Stomach (tissue), 9 donors: ENCODE data around the gene PNMA1. TPM values are rescaled to one million over a fixed set of nuclear protein-coding genes. Genes with fewer than 3 reads are reported as not detected.
A peak's percentile ranks its signal among the peaks of the same experiment; 100 is the strongest.
"Not testable (repeated sequence)": the region's sequence is repeated elsewhere in the genome, so short reads cannot be mapped to it uniquely, and the experiment has no call there.

Source experiments
- DNase-seq, 2 donors: peaks; one replicate each; pipeline versions ENCODE4 v3.0.0 to v3.0.0-alpha.2; 2013 to 2019
- H3K27ac ChIP-seq, 5 donors: fragments of 200-600 bp in 4 of 5; sonication (generic) in 4 of 5; one replicate each; pipeline ENCODE4 v1.5.1; 2013 to 2019; ENCODE audit warnings: mild to moderate bottlenecking in 1 of 5, moderate library complexity in 1 of 5
- H3K27me3 ChIP-seq, 3 donors: fragments of 200-600 bp; sonication (generic); one replicate each; pipeline ENCODE4 v1.5.1; 2017 to 2019; ENCODE audit warnings: mixed run types in 1 of 3
- H3K36me3 ChIP-seq, 4 donors: fragments of 200-600 bp; sonication (generic); 1 replicate in 3 of 4; 2 replicates in 1 of 4; pipeline ENCODE4 v1.5.1; 2016 to 2019
- H3K4me1 ChIP-seq, 4 donors: fragments of 200-600 bp; sonication (generic); one replicate each; pipeline ENCODE4 v1.5.1; 2016 to 2019
- H3K4me3 ChIP-seq, 4 donors: fragments of 200-600 bp; sonication (generic) in 3 of 4; one replicate each; pipeline ENCODE4 v1.5.1; 2016 to 2019; ENCODE audit warnings: mild to moderate bottlenecking in 1 of 4
- H3K9me3 ChIP-seq, 4 donors: fragments of 200-600 bp; sonication (generic); one replicate each; pipeline ENCODE4 v1.5.1; 2016 to 2019
- EP300 ChIP-seq: sonication (generic); formaldehyde crosslinking; IDR thresholded peaks from one replicate; pipeline ENCODE4 v1.6.1; 2017; ENCODE audit warnings: antibody characterized with exemption
- POLR2A ChIP-seq, 4 donors: fragments of 450-650 bp; IDR thresholded peaks; one replicate each; pipeline ENCODE4 v1.6.1; 2016; ENCODE audit warnings: antibody characterized with exemption in 4 of 4, control low read depth in 2 of 4, mild to moderate bottlenecking in 1 of 4, moderate library complexity in 1 of 4
- POLR2AphosphoS5 ChIP-seq, 3 donors: sonication (generic); formaldehyde crosslinking; IDR thresholded peaks; one replicate each; pipeline ENCODE4 v1.6.1; 2016; ENCODE audit warnings: antibody characterized with exemption in 3 of 3
- WGBS, 5 donors: extraction: QIAGEN DNeasy Blood & Tissue Kit in 3 of 5; methylation state at CpG; one replicate each; pipeline versions ENCODE4 v1.1.5 to v1.1.7; 2013 to 2018; 5-methylcytosine and 5-hydroxymethylcytosine counted together
- intact Hi-C: fragments of 100-400 bp; cut with DNase I; formaldehyde crosslinking; loops from one replicate; pipeline ENCODE4 v1.15.1; 2023; ENCODE audit warnings: low total_unique reads
- polyA plus RNA-seq, 3 donors: library from polyadenylated mRNA; stranded (reverse); fragments of 200-250 nt; gene quantifications; one replicate each; pipeline ENCODE4 v1.2.3, GENCODE V29; 2013
- total RNA-seq, 5 donors: library from RNA; depleted of rRNA; stranded (reverse); fragments of >200 nt; gene quantifications; one replicate each; pipeline versions ENCODE4 v1.1.0 to v1.2.3, GENCODE V29; 2014 to 2016
- TF ChIP-seq, protein P1 (sequence below), 7 experiments: fragments of 450-650 bp in 4 of 7; fragments of 200-600 bp in 3 of 7; sonication (generic) in 3 of 7; IDR thresholded peaks; one replicate each; pipeline ENCODE4 v1.5.1; 2016 to 2019; ENCODE audit warnings: antibody characterized with exemption in 7 of 7, control low read depth in 2 of 7, mild to moderate bottlenecking in 1 of 7
- donor health status: healthy with polysubstance abuse.
- donor health status: Bipolar disorder and iron deficiency.
- donor health status: healthy.

PNMA1 gene
- total and polyA plus RNA-seq, 8 donors = 13.9 to 42.3 (median 18.3) TPM

DNA sequence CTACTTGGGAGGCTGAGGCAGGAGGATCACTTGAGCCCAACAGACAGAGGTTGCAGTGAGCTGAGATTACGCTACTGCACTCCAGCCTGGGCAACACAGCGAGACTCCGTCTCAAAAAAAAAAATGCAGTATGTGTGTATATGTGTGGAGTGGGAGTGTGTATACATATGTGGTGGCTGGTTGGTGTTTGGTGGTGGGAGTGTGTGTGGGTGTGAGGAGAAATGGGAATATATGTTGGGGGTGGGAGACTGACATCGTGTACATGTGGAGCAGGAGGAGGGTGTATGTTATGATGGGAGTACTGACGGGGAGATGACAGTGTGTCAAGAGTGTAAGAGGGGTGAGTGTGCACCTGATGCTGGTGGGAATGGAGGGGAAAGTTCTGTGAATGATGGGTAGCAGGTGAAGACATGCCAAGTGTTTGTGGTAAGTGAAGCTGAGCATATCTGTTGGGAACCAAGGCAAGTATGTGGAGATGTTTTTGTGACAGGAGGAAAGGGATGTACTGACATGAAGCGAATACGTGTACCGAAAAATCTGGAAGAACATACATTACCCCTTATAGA is 4.2 kb downstream of the PNMA1 start:
- H3K27me3 ChIP-seq = no peaks in the 10 kb centered on the region
- intact Hi-C loops = no loop called here
- H3K9me3 ChIP-seq = no peaks in the 10 kb centered on the region
- no peak overlapping the region for H3K27ac ChIP-seq
- TF ChIP-seq EP300 (no peak), POLR2A (IDR thresholded peaks at IDR 0.05) (no peak), POLR2AphosphoS5 (IDR thresholded peaks at IDR 0.05) (no peak)
- TF ChIP-seq, protein P1, sequence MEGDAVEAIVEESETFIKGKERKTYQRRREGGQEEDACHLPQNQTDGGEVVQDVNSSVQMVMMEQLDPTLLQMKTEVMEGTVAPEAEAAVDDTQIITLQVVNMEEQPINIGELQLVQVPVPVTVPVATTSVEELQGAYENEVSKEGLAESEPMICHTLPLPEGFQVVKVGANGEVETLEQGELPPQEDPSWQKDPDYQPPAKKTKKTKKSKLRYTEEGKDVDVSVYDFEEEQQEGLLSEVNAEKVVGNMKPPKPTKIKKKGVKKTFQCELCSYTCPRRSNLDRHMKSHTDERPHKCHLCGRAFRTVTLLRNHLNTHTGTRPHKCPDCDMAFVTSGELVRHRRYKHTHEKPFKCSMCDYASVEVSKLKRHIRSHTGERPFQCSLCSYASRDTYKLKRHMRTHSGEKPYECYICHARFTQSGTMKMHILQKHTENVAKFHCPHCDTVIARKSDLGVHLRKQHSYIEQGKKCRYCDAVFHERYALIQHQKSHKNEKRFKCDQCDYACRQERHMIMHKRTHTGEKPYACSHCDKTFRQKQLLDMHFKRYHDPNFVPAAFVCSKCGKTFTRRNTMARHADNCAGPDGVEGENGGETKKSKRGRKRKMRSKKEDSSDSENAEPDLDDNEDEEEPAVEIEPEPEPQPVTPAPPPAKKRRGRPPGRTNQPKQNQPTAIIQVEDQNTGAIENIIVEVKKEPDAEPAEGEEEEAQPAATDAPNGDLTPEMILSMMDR (IDR thresholded peaks at IDR 0.05) = no peak
- DNase-seq = no peak
- H3K36me3 ChIP-seq = no peaks in the 10 kb centered on the region
- 89 to 95% (median 94%) methylated on average over 8 of the region's 8 CpGs for WGBS, 5 donors
- H3K4me3 ChIP-seq = no peak overlapping the region
- peaks cover 17 to 40% (median 35%) of the 10 kb centered on the region in 4 donors for H3K4me1 ChIP-seq

DNA sequence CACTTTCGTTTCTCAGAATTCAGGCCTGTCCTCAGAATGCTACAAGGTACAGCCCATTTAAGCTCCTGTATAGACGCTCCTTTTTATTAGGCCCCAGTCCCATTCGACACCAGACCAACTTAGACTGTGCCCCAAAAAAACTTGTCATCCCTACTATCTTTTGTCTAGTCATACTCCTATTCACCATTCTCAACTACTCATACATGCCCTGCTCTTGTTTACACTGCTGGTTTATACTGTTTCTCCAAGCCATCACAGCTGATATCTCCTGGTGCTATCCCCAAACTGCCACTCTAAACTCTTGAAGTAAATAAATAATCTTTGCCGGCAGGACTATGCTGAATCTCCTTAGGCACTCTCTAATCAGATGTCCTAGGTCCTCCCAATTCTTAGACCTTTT is 6.1 kb downstream of the PNMA1 start:
- H3K4me3 ChIP-seq, H3K27ac ChIP-seq, H3K27me3 ChIP-seq, H3K36me3 ChIP-seq, DNase-seq, H3K9me3 ChIP-seq, intact Hi-C loops: not testable (repeated sequence)
- whole genome bisulfite sequencing, 5 donors = 82 to 92% (median 85%) methylated on average over 3 to 4 of the region's 4 CpGs
- peaks cover 7 to 27% (median 20%) of the 10 kb centered on the region in 4 donors for H3K4me1 ChIP-seq

DNA sequence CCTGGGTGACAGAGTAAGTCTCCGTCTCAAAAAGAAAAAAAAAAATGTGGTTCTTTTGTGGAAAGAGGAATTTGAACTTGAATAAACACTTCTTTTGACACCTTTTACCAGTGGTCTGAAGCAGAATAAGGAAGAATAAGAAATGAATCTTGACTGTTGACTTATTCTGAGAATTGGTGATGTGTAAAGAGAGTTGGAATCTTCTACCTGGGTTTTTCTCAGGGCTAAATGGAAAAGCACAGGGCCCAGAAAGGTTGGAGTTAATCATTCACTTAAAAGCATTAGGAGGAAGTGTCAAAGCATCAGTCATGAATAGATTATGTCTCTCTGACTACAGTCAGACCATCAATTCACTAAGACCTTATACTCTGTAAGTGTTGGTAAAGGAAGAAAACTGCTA is 13.9 kb downstream of the PNMA1 start:
- peaks cover 0 to 9% (median 0%) of the 10 kb centered on the region in 4 donors for H3K4me1 ChIP-seq
- H3K4me3 ChIP-seq = no peak overlapping the region
- H3K9me3 ChIP-seq = no peaks in the 10 kb centered on the region
- TF ChIP-seq POLR2A (IDR thresholded peaks at IDR 0.05) = no peak
- TF ChIP-seq EP300 = no peak
- TF ChIP-seq POLR2AphosphoS5 (IDR thresholded peaks at IDR 0.05) = no peak
- TF ChIP-seq, protein P1 (IDR thresholded peaks at IDR 0.05) = no peak
- no peaks in the 10 kb centered on the region for H3K27me3 ChIP-seq
- 0 to 96% (median 69%) methylated on average over 1 of the region's 1 CpG for WGBS, 5 donors
- peak in 1 of 2 donors; percentile 16 for DNase-seq
- intact Hi-C loops = no loop called here
- peaks cover 0 to 15% (median under 1%) of the 10 kb centered on the region in 4 donors for H3K36me3 ChIP-seq
- H3K27ac ChIP-seq = no peak overlapping the region

DNA sequence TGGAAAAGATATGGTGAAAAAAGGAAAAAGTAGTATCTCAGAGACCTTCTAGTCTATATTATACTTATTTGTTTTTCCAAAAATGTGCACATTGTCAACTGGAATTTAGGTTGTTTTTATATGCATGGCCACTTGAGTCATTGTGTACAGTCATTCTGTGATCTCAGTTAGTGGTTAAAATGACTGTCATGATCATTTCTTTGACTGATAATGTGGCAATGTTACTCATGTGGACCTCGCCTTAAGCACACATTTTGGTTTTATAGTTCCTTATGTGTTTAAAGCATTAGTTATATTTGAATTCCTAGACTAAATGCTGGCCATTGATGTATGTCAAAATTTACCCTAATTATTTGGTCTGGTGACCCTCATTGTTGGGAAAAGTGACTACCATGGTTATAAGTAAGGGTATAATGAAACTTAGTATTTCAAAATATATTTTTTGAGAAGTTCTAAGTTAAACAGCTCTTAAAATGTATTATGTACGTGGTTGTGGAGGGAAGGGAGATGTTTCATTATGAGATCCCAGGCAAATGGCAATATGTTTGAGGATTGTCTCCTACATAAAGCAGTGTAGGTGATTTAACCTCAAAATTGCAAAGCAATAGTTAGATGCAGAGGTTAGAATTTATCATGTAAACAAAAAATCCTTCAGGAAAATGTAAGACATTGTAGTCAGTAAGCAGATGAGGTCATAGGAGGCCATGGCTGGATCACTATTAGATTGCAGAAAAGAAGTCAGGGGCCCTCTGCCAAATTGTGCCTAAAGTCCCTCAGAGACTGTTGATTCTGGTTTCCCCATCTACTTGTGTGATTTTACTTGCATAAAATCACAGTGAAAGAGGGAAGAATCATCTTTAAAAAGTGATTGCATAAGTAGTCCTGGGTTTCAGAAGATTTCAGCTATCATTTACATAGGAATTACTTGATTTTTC is 17.5 kb downstream of the PNMA1 start:
- 61 to 74% (median 67%) methylated on average over 2 of the region's 2 CpGs for WGBS, 5 donors
- H3K9me3 ChIP-seq = no peaks in the 10 kb centered on the region
- intact Hi-C loops = no loop called here
- H3K4me1 ChIP-seq = peaks cover 0 to 9% (median 0%) of the 10 kb centered on the region in 4 donors
- TF ChIP-seq, protein P1 (IDR thresholded peaks at IDR 0.05) = no peak
- TF ChIP-seq POLR2A (IDR thresholded peaks at IDR 0.05) (no peak), EP300 (no peak), POLR2AphosphoS5 (IDR thresholded peaks at IDR 0.05) (no peak)
- H3K36me3 ChIP-seq = peaks cover 0 to 40% (median 32%) of the 10 kb centered on the region in 4 donors
- no peak overlapping the region for H3K4me3 ChIP-seq
- DNase-seq = peak in 1 of 2 donors; percentile 37
- peak overlapping the region in 2 of 5 donors; percentile 13 to 60 for H3K27ac ChIP-seq
- no peaks in the 10 kb centered on the region for H3K27me3 ChIP-seq
